Endothelial cell of umbilical vein (primary cell): ENCODE measurements around the gene STX16. TPM values are rescaled to one million over a fixed set of nuclear protein-coding genes. Genes with fewer than 3 reads are reported as not detected.

Experiments used
- BruUV-seq: library from RNA; stranded (reverse); fragments of 400-500 nt; replicated peaks from 2 replicates; lab custom pipeline; 2021; lab: Mats Ljungman, UMichigan
- CTCF ChIA-PET: fragments of 300-600, 350-600 bp; sonication (Branson Sonifier 250); formaldehyde crosslinking; loops from one replicate; lab custom pipeline; 2021; ENCODE audit warnings: antibody characterized with exemption, inconsistent platforms; lab: Charles Lee
- POLR2A ChIA-PET: fragments of 300-600, 350-600 bp; sonication (Branson Sonifier 250); formaldehyde crosslinking; loops from one replicate; lab custom pipeline; 2021; ENCODE audit warnings: antibody characterized with exemption, inconsistent platforms; lab: Charles Lee
- DNase-seq: peaks from one replicate; pipeline ENCODE4 v3.0.0-alpha.2; 2011; ENCODE audit warnings: low read depth, low spot score
- FAIRE-seq: peaks from 2 replicates; lab custom pipeline; 2011; peaks lifted over from hg19 to GRCh38; lab: Jason Lieb, UNC
- H2AFZ ChIP-seq: 2 replicates; pipeline ENCODE4 v1.6.0; 2012; ENCODE audit warnings: low read depth, low read length, control low read depth, inconsistent platforms
- H3K27ac ChIP-seq: 2 replicates; pipeline ENCODE4 v1.5.1; 2011; ENCODE audit warnings: low read depth, mild to moderate bottlenecking, control low read depth, low read length, moderate library complexity; ENCODE audit not compliant: insufficient read depth
- H3K27me3 ChIP-seq, 2 experiments: 2 replicates each; pipeline versions ENCODE4 v1.6.0 to v1.6.1; 2011; ENCODE audit warnings: low read length in 2 of 2, mixed read lengths in 1 of 2; ENCODE audit not compliant: control insufficient read depth in 2 of 2, insufficient read depth in 2 of 2
- H3K36me3 ChIP-seq, 2 experiments: 2 replicates in 1 of 2; 3 replicates in 1 of 2; pipeline ENCODE4 v1.5.1; 2011; ENCODE audit warnings: low read length in 2 of 2, mild to moderate bottlenecking in 1 of 2, moderate library complexity in 1 of 2; ENCODE audit not compliant: control insufficient read depth in 2 of 2, insufficient read depth in 2 of 2; ENCODE audit errors: extremely low read depth in 1 of 2
- H3K4me1 ChIP-seq: 3 replicates; pipeline ENCODE4 v1.5.1; 2011; ENCODE audit warnings: mild to moderate bottlenecking, low read length; ENCODE audit not compliant: control insufficient read depth, insufficient read depth; ENCODE audit errors: extremely low read depth
- H3K4me2 ChIP-seq: 2 replicates; pipeline ENCODE4 v1.6.1; 2011; ENCODE audit warnings: low read length, control low read depth, mixed read lengths; ENCODE audit not compliant: insufficient read depth
- H3K4me3 ChIP-seq, 3 experiments: fragments of 200-600 bp in 1 of 3; sonication (generic), shearing (Covaris generic) in 1 of 3; replicated peaks in 1 of 3; 2 replicates each; pipeline ENCODE4 v1.5.1; 2011 to 2016; ENCODE audit warnings: control low read depth in 3 of 3, low read length in 3 of 3, mild to moderate bottlenecking in 2 of 3, inconsistent platforms in 1 of 3, low read depth in 1 of 3, moderate library complexity in 1 of 3; ENCODE audit not compliant: insufficient read depth in 1 of 3
- H3K79me2 ChIP-seq: 2 replicates; pipeline ENCODE4 v1.6.0; 2012; ENCODE audit warnings: low read length, inconsistent platforms; ENCODE audit not compliant: control insufficient read depth, insufficient read depth
- H3K9ac ChIP-seq: replicated peaks from 2 replicates; pipeline ENCODE3; 2011; ENCODE audit warnings: low read length, control low read depth; ENCODE audit not compliant: insufficient read depth; ENCODE audit errors: extremely low read depth
- H3K9me1 ChIP-seq: replicated peaks from 3 replicates; pipeline ENCODE4 v1.6.0; 2011; ENCODE audit warnings: mild to moderate bottlenecking, low read length; ENCODE audit not compliant: control insufficient read depth, insufficient read depth; ENCODE audit errors: extremely low read depth
- H3K9me3 ChIP-seq: replicated peaks from 2 replicates; pipeline ENCODE4 v1.5.1; 2012; ENCODE audit warnings: low read length, inconsistent platforms; ENCODE audit not compliant: control insufficient read depth, insufficient read depth
- H4K20me1 ChIP-seq: replicated peaks from 2 replicates; pipeline ENCODE3; 2011; ENCODE audit warnings: mild to moderate bottlenecking, low read length; ENCODE audit not compliant: control insufficient read depth, insufficient read depth; ENCODE audit errors: extremely low read depth
- EZH2 ChIP-seq: IDR thresholded peaks from 2 replicates; pipeline ENCODE4 v1.6.1; 2012; ENCODE audit warnings: borderline replicate concordance, low read depth, mild to moderate bottlenecking, moderate library complexity, low read length, inconsistent platforms; ENCODE audit not compliant: severe bottlenecking
- FOS ChIP-seq: IDR thresholded peaks from 2 replicates; pipeline ENCODE4 v1.6.1; 2011; ENCODE audit warnings: mild to moderate bottlenecking, low read length, moderate library complexity, borderline replicate concordance; ENCODE audit not compliant: insufficient read depth
- GATA2 ChIP-seq: IDR thresholded peaks from 2 replicates; pipeline ENCODE4 v1.7.0; 2011; ENCODE audit warnings: low read depth, mild to moderate bottlenecking, moderate library complexity, mixed read lengths, low read length; ENCODE audit not compliant: insufficient read length, insufficient read depth
- JUN ChIP-seq: IDR thresholded peaks from 2 replicates; pipeline ENCODE4 v1.6.1; 2011; ENCODE audit warnings: borderline replicate concordance, low read depth; ENCODE audit not compliant: insufficient read length, insufficient read depth
- MYC ChIP-seq: IDR thresholded peaks from one replicate; pipeline ENCODE4 v1.6.1; 2011; ENCODE audit warnings: mild to moderate bottlenecking, low read depth, low read length
- POLR2A ChIP-seq: IDR thresholded peaks from 2 replicates; pipeline ENCODE4 v1.6.1; 2012; ENCODE audit warnings: low read depth, mild to moderate bottlenecking, control low read depth, low read length
- POLR2AphosphoS5 ChIP-seq: IDR thresholded peaks from 2 replicates; pipeline ENCODE4 v1.6.1; 2012; ENCODE audit warnings: low read depth, mild to moderate bottlenecking, control low read depth, low read length, moderate library complexity; ENCODE audit not compliant: insufficient read depth
- dilution Hi-C: fragments of 300-500 bp; cut with MboI; formaldehyde crosslinking; loops from one replicate; pipeline ENCODE4 v1.15.0; 2019; ENCODE audit warnings: low sequenced_read_pairs; ENCODE audit not compliant: extremely low pct_ligation_motif_present
- intact Hi-C: fragments of 100-400 bp; cut with micrococcal nuclease; formaldehyde crosslinking; loops from one replicate; pipeline ENCODE4 v1.10.0; 2022
- polyA plus RNA-seq, 4 experiments: library from polyadenylated mRNA; depleted of rRNA in 3 of 4; stranded (reverse) in 3 of 4; unstranded in 1 of 4; fragments of >200 nt; gene quantifications; 2 replicates each; pipeline versions ENCODE4 v1.2.1 to v1.2.3, GENCODE V29; 2011 to 2012; ENCODE audit warnings: missing spikeins in 1 of 4
- total RNA-seq: library from RNA; stranded (reverse); gene quantifications from 2 replicates; pipeline ENCODE4 v1.2.3, GENCODE V29; 2021
- TF ChIP-seq, protein P1 (sequence below): IDR thresholded peaks from 2 replicates; pipeline ENCODE4 v1.6.1; 2011; ENCODE audit not compliant: insufficient read depth, insufficient read length
- TF ChIP-seq, protein P2 (sequence below), 2 donors: IDR thresholded peaks; 1 replicate in 1 of 2; 2 replicates in 1 of 2; pipeline ENCODE4 v1.5.1; 2011; ENCODE audit warnings: low read length in 2 of 2, mild to moderate bottlenecking in 2 of 2, moderate library complexity in 2 of 2, control low read depth in 1 of 2, inconsistent platforms in 1 of 2, low read depth in 1 of 2; ENCODE audit not compliant: insufficient read depth in 1 of 2; ENCODE audit errors: extremely low read depth in 1 of 2

STX16 gene
- total and polyA plus RNA-seq, 2 donors (not counting 3 experiments of a cell fraction or from before 2014, with no cell fraction given): 43.1 to 63.5 TPM

- POLR2A ChIA-PET: no interaction called here
- Histone ChIP-seq H3K9me1 (no peaks in the 10 kb centered on the region), H3K4me3 (no peak overlapping the region), H2AFZ (peak overlapping the region; percentile 43), H3K27me3 (peaks cover 3 to 4% of the 10 kb centered on the region in 2 experiments), H3K9me3 (no peaks in the 10 kb centered on the region), H3K4me1 (peaks cover 22% of the 10 kb centered on the region), H3K36me3 (no peaks in the 10 kb centered on the region), H3K4me2 (no peak overlapping the region), H3K79me2 (no peaks in the 10 kb centered on the region), H4K20me1 (no peaks in the 10 kb centered on the region), H3K9ac (no peak overlapping the region), H3K27ac (no peak overlapping the region)
- dilution Hi-C loops: no loop called here
- no peak for DNase-seq
- CTCF ChIA-PET: interaction anchor here (0.7 to 1.6 kb wide), 4 partner anchors 10 to 153 kb away, joined by 3 to 4 read pairs (median 4); no protein-coding TSS in a partner anchor
- intact Hi-C loops: no loop called here
- no TSS peak for BruUV-seq
- TF ChIP-seq, protein P1, sequence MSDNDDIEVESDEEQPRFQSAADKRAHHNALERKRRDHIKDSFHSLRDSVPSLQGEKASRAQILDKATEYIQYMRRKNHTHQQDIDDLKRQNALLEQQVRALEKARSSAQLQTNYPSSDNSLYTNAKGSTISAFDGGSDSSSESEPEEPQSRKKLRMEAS: no peak
- TF ChIP-seq POLR2A: no peak
- TF ChIP-seq GATA2: no peak
- no peak for TF ChIP-seq MYC
- no peak for FAIRE-seq
Measured at GRCh38 chr20:58634059-58634458, 17.0 kb upstream of the STX16 start.

- peaks cover 15% of the 10 kb centered on the region for H3K4me1 ChIP-seq
- TF ChIP-seq POLR2AphosphoS5: no peak
- TF ChIP-seq, protein P2, sequence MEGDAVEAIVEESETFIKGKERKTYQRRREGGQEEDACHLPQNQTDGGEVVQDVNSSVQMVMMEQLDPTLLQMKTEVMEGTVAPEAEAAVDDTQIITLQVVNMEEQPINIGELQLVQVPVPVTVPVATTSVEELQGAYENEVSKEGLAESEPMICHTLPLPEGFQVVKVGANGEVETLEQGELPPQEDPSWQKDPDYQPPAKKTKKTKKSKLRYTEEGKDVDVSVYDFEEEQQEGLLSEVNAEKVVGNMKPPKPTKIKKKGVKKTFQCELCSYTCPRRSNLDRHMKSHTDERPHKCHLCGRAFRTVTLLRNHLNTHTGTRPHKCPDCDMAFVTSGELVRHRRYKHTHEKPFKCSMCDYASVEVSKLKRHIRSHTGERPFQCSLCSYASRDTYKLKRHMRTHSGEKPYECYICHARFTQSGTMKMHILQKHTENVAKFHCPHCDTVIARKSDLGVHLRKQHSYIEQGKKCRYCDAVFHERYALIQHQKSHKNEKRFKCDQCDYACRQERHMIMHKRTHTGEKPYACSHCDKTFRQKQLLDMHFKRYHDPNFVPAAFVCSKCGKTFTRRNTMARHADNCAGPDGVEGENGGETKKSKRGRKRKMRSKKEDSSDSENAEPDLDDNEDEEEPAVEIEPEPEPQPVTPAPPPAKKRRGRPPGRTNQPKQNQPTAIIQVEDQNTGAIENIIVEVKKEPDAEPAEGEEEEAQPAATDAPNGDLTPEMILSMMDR (IDR thresholded peaks at IDR 0.05; ENCODE audit: extremely low read depth in 1 of 2, insufficient read depth in 1 of 2, low read depth in 1 of 2, low read length in 2 of 2): no peak
- TF ChIP-seq EZH2: no peak
- TF ChIP-seq GATA2: no peak
- TF ChIP-seq POLR2A: no peak
- no peak for TF ChIP-seq JUN
- no peak for TF ChIP-seq MYC
- TF ChIP-seq, protein P1: no peak
- TF ChIP-seq FOS: no peak
- H3K27ac ChIP-seq: no peak overlapping the region
- no peaks in the 10 kb centered on the region for H3K79me2 ChIP-seq
- H3K9me3 ChIP-seq: no peaks in the 10 kb centered on the region
- no peaks in the 10 kb centered on the region for H3K36me3 ChIP-seq
- peak overlapping the region; percentile 43 for H2AFZ ChIP-seq
- FAIRE-seq (peak; percentile 57), DNase-seq (peak; percentile 79)
- no peaks in the 10 kb centered on the region for H3K9me1 ChIP-seq
- intact Hi-C loops (no loop called here), dilution Hi-C loops (no loop called here)
- no peak overlapping the region for H3K4me2 ChIP-seq
- H3K27me3 ChIP-seq: peaks cover 3 to 5% of the 10 kb centered on the region in 2 experiments
- no peaks in the 10 kb centered on the region for H4K20me1 ChIP-seq
- no peak overlapping the region for H3K9ac ChIP-seq
- no peak overlapping the region for H3K4me3 ChIP-seq
- ChIA-PET CTCF (interaction anchor here (0.6 to 1.6 kb wide), 5 partner anchors 10 to 154 kb away, joined by 3 to 4 read pairs (median 3); no protein-coding TSS in a partner anchor), POLR2A (no interaction called here)
- BruUV-seq: no TSS peak
Measured at GRCh38 chr20:58634521-58635278, 16.4 kb upstream of the STX16 start.
